Loucy (cell line): ENCODE results near the gene SYT9.

Source experiments
- H2AFZ ChIP-seq: fragments of 200-600 bp; sonication (generic); 2 replicates; pipeline ENCODE4 v1.6.0; 2016; ENCODE audit warnings: antibody characterized with exemption, mild to moderate bottlenecking, low read length, moderate library complexity
- H3F3A ChIP-seq: fragments of 200-600 bp; 2 replicates; pipeline ENCODE4 v1.6.0; 2016; ENCODE audit warnings: antibody characterized with exemption, low read depth, mild to moderate bottlenecking
- H3K27me3 ChIP-seq: fragments of 200-600 bp; sonication (generic); 2 replicates; pipeline ENCODE4 v1.6.1; 2014; ENCODE audit warnings: low read length, mild to moderate bottlenecking; ENCODE audit not compliant: insufficient read depth, poor library complexity, severe bottlenecking
- H3K36me3 ChIP-seq: fragments of 200-600 bp; sonication (generic); 2 replicates; pipeline ENCODE4 v1.6.1; 2016; ENCODE audit warnings: low read length; ENCODE audit not compliant: insufficient read depth
- H3K4me1 ChIP-seq: fragments of 200-600 bp; sonication (generic); 2 replicates; pipeline ENCODE4 v1.5.1; 2014; ENCODE audit warnings: low read length, mild to moderate bottlenecking; ENCODE audit not compliant: insufficient read depth, poor library complexity, severe bottlenecking
- H3K4me2 ChIP-seq: fragments of 200-600 bp; sonication (generic); 2 replicates; pipeline ENCODE4 v1.6.0; 2014; ENCODE audit warnings: antibody characterized with exemption, low read length, low read depth, mild to moderate bottlenecking; ENCODE audit not compliant: poor library complexity, severe bottlenecking
- H3K4me3 ChIP-seq: fragments of 200-600 bp; sonication (generic); 2 replicates; pipeline ENCODE4 v1.5.1; 2014; ENCODE audit warnings: low read length, mild to moderate bottlenecking, mixed read lengths; ENCODE audit not compliant: poor library complexity, severe bottlenecking
- H3K79me2 ChIP-seq: fragments of 200-600 bp; sonication (generic); 2 replicates; pipeline ENCODE4 v1.6.1; 2014; ENCODE audit warnings: low read length; ENCODE audit not compliant: insufficient read depth
- H3K9ac ChIP-seq: fragments of 200-600 bp; sonication (generic); 2 replicates; pipeline ENCODE4 v1.6.0; 2014; ENCODE audit warnings: mild to moderate bottlenecking, low read depth, low read length, moderate library complexity; ENCODE audit not compliant: poor library complexity, severe bottlenecking
- H3K9me2 ChIP-seq: fragments of 200-600 bp; sonication (generic); replicated peaks from 2 replicates; pipeline ENCODE4 v1.6.1; 2016; ENCODE audit warnings: low read depth, low read length, mixed read lengths
- H3K9me3 ChIP-seq: fragments of 200-600 bp; sonication (generic); 2 replicates; pipeline ENCODE4 v1.6.1; 2014; ENCODE audit warnings: mild to moderate bottlenecking, antibody characterized with exemption, low read length, low read depth; ENCODE audit not compliant: insufficient read depth
- H4K20me1 ChIP-seq: fragments of 200-600 bp; sonication (generic); 2 replicates; pipeline ENCODE4 v1.6.0; 2014; ENCODE audit warnings: antibody characterized with exemption, low read length, mild to moderate bottlenecking; ENCODE audit not compliant: insufficient read depth, poor library complexity, severe bottlenecking
- CTCF ChIP-seq: fragments of 200-600 bp; sonication (generic); conservative IDR thresholded peaks from 2 replicates; pipeline ENCODE4 v1.5.1; 2014; ENCODE audit warnings: mild to moderate bottlenecking, antibody characterized with exemption, low read length
- EZH2phosphoT487 ChIP-seq: fragments of 200-600 bp; IDR thresholded peaks from 2 replicates; pipeline ENCODE4 v1.6.1; 2018; ENCODE audit warnings: antibody characterized with exemption, mild to moderate bottlenecking, moderate library complexity, borderline replicate concordance

Gene SYT9

GRCh38 chr11:7417328-7417727, 165.6 kb downstream of the SYT9 start:
- H3K9me2 ChIP-seq, result no peaks in the 10 kb centered on the region
- H3K9ac ChIP-seq, result no peak overlapping the region
- no peaks in the 10 kb centered on the region for H4K20me1 ChIP-seq
- H3K9me3 ChIP-seq, result no peaks in the 10 kb centered on the region
- no peaks in the 10 kb centered on the region for H3K79me2 ChIP-seq
- no peak overlapping the region for H2AFZ ChIP-seq
- no peaks in the 10 kb centered on the region for H3K36me3 ChIP-seq
- no peaks in the 10 kb centered on the region for H3K27me3 ChIP-seq
- no peak overlapping the region for H3K4me2 ChIP-seq
- TF ChIP-seq CTCF (no peak), EZH2phosphoT487 (no peak)
- H3K4me1 ChIP-seq, result no peaks in the 10 kb centered on the region
- no peaks in the 10 kb centered on the region for H3F3A ChIP-seq
- no peak overlapping the region for H3K4me3 ChIP-seq

GRCh38 chr11:7418061-7418460, 166.4 kb downstream of the SYT9 start:
- Histone ChIP-seq H3K9me3 (no peaks in the 10 kb centered on the region), H3K27me3 (no peaks in the 10 kb centered on the region), H3K4me1 (peaks cover 7% of the 10 kb centered on the region), H3K9me2 (no peaks in the 10 kb centered on the region), H3K36me3 (no peaks in the 10 kb centered on the region), H2AFZ (no peak overlapping the region), H3K4me3 (no peak overlapping the region), H3K4me2 (no peak overlapping the region), H4K20me1 (no peaks in the 10 kb centered on the region), H3K9ac (no peak overlapping the region), H3F3A (no peaks in the 10 kb centered on the region), H3K79me2 (no peaks in the 10 kb centered on the region)
- TF ChIP-seq EZH2phosphoT487 (no peak), CTCF (no peak)

- H3K9ac ChIP-seq, result no peak overlapping the region
- TF ChIP-seq CTCF (no peak), EZH2phosphoT487 (no peak)
- H3F3A ChIP-seq, result no peaks in the 10 kb centered on the region
- no peaks in the 10 kb centered on the region for H3K27me3 ChIP-seq
- H3K9me2 ChIP-seq, result no peaks in the 10 kb centered on the region
- H3K4me2 ChIP-seq, result no peak overlapping the region
- no peaks in the 10 kb centered on the region for H4K20me1 ChIP-seq
- no peak overlapping the region for H3K4me3 ChIP-seq
- no peaks in the 10 kb centered on the region for H3K36me3 ChIP-seq
- H3K9me3 ChIP-seq, result no peaks in the 10 kb centered on the region
- H3K4me1 ChIP-seq, result peaks cover 13% of the 10 kb centered on the region
- H2AFZ ChIP-seq, result no peak overlapping the region
- no peaks in the 10 kb centered on the region for H3K79me2 ChIP-seq
These were observed 167.2 kb downstream of the SYT9 start for GRCh38 chr11:7418906-7419305.
